GM19438 (cell line): ENCODE results near the gene NOTCH2NLA.
"Not testable (repeated sequence)": the region's sequence is repeated elsewhere in the genome, so short reads cannot be mapped to it uniquely, and the experiment has no call there.

Experiments
- ATAC-seq: cut with Tn5 transposase; IDR thresholded peaks from one replicate; pipeline ENCODE4 v1.9.1; 2021; ENCODE audit warnings: low read depth; ENCODE audit not compliant: unreplicated experiment

The NOTCH2NLA gene

GRCh38 chr1:146167740-146168139, 61.1 kb downstream of the NOTCH2NLA start:
- not testable (repeated sequence) for ATAC-seq

- not testable (repeated sequence) for ATAC-seq
Measured at GRCh38 chr1:146167273-146167672, 61.5 kb downstream of the NOTCH2NLA start.

GRCh38 chr1:146144465-146144864, 84.4 kb downstream of the NOTCH2NLA start, which contains the start of gene NBPF10:
NBPF10 (minus strand) TSS chr1:146144804; CDS start chr1:146144769, 35 bp downstream.
- ATAC-seq, result not testable (repeated sequence)
